Thoracic aorta (tissue), 2 donors: ENCODE results near the gene PLCB1. TPM values are rescaled to one million over a fixed set of nuclear protein-coding genes. Genes with fewer than 3 reads are reported as not detected.

Source experiments
- ATAC-seq: fragments of 150-250 bp; one replicate; pipeline ENCODE4 v1.8.0; 2017; ENCODE audit warnings: low read depth; ENCODE audit not compliant: insufficient number of reproducible peaks, low FRiP score
- DNase-seq: peaks from one replicate; pipeline ENCODE4 v3.0.0-alpha.2; 2020; ENCODE audit warnings: low spot score
- H3K27ac ChIP-seq, 2 donors: fragments of 200-600 bp; sonication (generic); 1 replicate in 1 of 2; 2 replicates in 1 of 2; pipeline ENCODE4 v1.5.1; 2016; ENCODE audit warnings: mild to moderate bottlenecking in 2 of 2, moderate library complexity in 2 of 2
- H3K27me3 ChIP-seq: fragments of 200-600 bp; sonication (generic); replicated peaks from 2 replicates; pipeline ENCODE4 v1.6.0; 2016; ENCODE audit warnings: mild to moderate bottlenecking; ENCODE audit not compliant: insufficient read depth
- H3K36me3 ChIP-seq: fragments of 200-600 bp; sonication (generic); one replicate; pipeline ENCODE4 v1.5.1; 2016
- H3K4me1 ChIP-seq, 2 donors: fragments of 200-600 bp; sonication (generic); 1 replicate in 1 of 2; 2 replicates in 1 of 2; pipeline versions ENCODE4 v1.5.1 to v1.6.0; 2016; ENCODE audit warnings: low read depth in 2 of 2, mild to moderate bottlenecking in 1 of 2; ENCODE audit not compliant: control insufficient read depth in 1 of 2
- H3K4me3 ChIP-seq: fragments of 200-600 bp; sonication (generic); 2 replicates; pipeline ENCODE4 v1.5.1; 2016; ENCODE audit warnings: mild to moderate bottlenecking
- H3K9me3 ChIP-seq: fragments of 200-600 bp; sonication (generic); 2 replicates; pipeline ENCODE4 v1.5.1; 2016
- total RNA-seq, 2 donors: library from RNA; depleted of rRNA; stranded (reverse); fragments of >200 nt; gene quantifications; one replicate each; pipeline versions ENCODE4 v1.1.0 to v1.2.3, GENCODE V29; 2016
- TF ChIP-seq, protein P1 (sequence below): fragments of 200-600 bp; sonication (generic); IDR thresholded peaks from one replicate; pipeline ENCODE4 v1.5.1; 2019; ENCODE audit warnings: antibody characterized with exemption

PLCB1 gene
- total RNA-seq, 2 donors from 2014 or later = 10.8 to 16.3 TPM

GRCh38 chr20:8534368-8535160, 402.5 kb downstream of the PLCB1 start:
- H3K9me3 ChIP-seq = no peaks in the 10 kb centered on the region
- no peak for ATAC-seq

GRCh38 chr20:8535403-8536261, 403.6 kb downstream of the PLCB1 start:
- H3K4me1 ChIP-seq = no peaks in the 10 kb centered on the region
- no peaks in the 10 kb centered on the region for H3K36me3 ChIP-seq
- H3K27ac ChIP-seq = no peak overlapping the region
- H3K4me3 ChIP-seq = no peak overlapping the region
- H3K9me3 ChIP-seq = no peaks in the 10 kb centered on the region
- TF ChIP-seq, protein P1, sequence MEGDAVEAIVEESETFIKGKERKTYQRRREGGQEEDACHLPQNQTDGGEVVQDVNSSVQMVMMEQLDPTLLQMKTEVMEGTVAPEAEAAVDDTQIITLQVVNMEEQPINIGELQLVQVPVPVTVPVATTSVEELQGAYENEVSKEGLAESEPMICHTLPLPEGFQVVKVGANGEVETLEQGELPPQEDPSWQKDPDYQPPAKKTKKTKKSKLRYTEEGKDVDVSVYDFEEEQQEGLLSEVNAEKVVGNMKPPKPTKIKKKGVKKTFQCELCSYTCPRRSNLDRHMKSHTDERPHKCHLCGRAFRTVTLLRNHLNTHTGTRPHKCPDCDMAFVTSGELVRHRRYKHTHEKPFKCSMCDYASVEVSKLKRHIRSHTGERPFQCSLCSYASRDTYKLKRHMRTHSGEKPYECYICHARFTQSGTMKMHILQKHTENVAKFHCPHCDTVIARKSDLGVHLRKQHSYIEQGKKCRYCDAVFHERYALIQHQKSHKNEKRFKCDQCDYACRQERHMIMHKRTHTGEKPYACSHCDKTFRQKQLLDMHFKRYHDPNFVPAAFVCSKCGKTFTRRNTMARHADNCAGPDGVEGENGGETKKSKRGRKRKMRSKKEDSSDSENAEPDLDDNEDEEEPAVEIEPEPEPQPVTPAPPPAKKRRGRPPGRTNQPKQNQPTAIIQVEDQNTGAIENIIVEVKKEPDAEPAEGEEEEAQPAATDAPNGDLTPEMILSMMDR = no peak
- ATAC-seq (no peak), DNase-seq (no peak)
- H3K27me3 ChIP-seq = no peaks in the 10 kb centered on the region

More at GRCh38 chr20:8534368-8535160, 402.5 kb downstream of the PLCB1 start:
- TF ChIP-seq, protein P1 = no peak
- no peaks in the 10 kb centered on the region for H3K27me3 ChIP-seq
- no peak overlapping the region for H3K4me3 ChIP-seq
- DNase-seq = no peak
- H3K36me3 ChIP-seq = no peaks in the 10 kb centered on the region
- H3K4me1 ChIP-seq = no peaks in the 10 kb centered on the region
- no peak overlapping the region for H3K27ac ChIP-seq

DNA sequence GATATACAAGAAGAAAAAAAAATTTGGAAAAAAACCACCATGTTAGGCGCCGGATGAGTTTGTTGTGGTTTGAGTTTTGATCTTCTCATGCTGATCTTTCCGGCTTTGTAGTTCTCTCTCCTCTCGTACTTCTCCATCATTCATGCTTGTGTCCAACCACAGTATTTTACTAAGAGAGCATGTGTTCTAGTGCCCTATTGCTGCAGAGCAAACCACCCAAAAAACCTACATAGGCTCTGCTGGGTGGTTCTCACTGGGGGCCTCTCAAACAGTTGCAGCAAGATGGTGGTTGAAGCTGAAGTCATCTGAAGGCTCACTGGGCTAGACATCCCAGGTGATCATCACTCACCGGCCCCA, 404.2 kb downstream of the PLCB1 start:
- ATAC-seq (no peak), DNase-seq (no peak)
- Histone ChIP-seq H3K27ac (no peak overlapping the region), H3K27me3 (no peaks in the 10 kb centered on the region), H3K9me3 (no peaks in the 10 kb centered on the region), H3K4me3 (no peak overlapping the region), H3K36me3 (no peaks in the 10 kb centered on the region), H3K4me1 (no peaks in the 10 kb centered on the region)
- TF ChIP-seq, protein P1 = no peak

GRCh38 chr20:8540466-8540865, 408.4 kb downstream of the PLCB1 start:
- H3K4me1 ChIP-seq = no peaks in the 10 kb centered on the region
- no peak overlapping the region for H3K27ac ChIP-seq
- TF ChIP-seq, protein P1 = no peak
- no peak for ATAC-seq
- H3K4me3 ChIP-seq = no peak overlapping the region
- no peaks in the 10 kb centered on the region for H3K36me3 ChIP-seq
- DNase-seq = no peak
- no peaks in the 10 kb centered on the region for H3K9me3 ChIP-seq
- H3K27me3 ChIP-seq = no peaks in the 10 kb centered on the region

DNA sequence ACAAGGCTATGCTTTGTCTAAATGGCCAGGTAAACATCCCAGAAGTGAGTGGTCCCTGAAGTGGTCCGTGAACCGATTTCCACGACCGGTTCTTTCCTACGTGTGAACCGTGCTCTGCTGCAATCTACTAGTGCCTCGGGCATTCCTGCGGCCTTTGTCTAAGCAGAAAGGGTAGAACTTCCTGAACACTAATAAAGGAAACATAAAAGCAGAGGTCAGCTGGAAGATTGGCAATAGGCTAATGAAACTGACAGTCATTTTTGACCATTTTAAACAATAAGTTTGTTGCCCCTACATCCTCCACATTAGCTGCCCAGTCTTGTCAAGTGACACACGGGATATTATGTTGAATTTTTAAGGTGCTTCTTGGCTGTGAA, 410.0 kb downstream of the PLCB1 start:
- Histone ChIP-seq H3K27ac (no peak overlapping the region), H3K4me3 (no peak overlapping the region), H3K36me3 (no peaks in the 10 kb centered on the region), H3K9me3 (no peaks in the 10 kb centered on the region), H3K4me1 (no peaks in the 10 kb centered on the region), H3K27me3 (no peaks in the 10 kb centered on the region)
- ATAC-seq (no peak), DNase-seq (no peak)
- TF ChIP-seq, protein P1 = no peak
